NCI-H69 (cell line): ENCODE data around the gene VSIR.

Source experiments
- DNase-seq: peaks from one replicate; lab custom pipeline; 2025; lab: John Stamatoyannopoulos, UW

Gene VSIR

GRCh38 chr10:71782221-71782916 lies 9.0 kb upstream of the VSIR start:
- no peak for DNase-seq

GRCh38 chr10:71780719-71781118 lies 7.4 kb upstream of the VSIR start:
- DNase-seq, result peak; percentile 3

DNA sequence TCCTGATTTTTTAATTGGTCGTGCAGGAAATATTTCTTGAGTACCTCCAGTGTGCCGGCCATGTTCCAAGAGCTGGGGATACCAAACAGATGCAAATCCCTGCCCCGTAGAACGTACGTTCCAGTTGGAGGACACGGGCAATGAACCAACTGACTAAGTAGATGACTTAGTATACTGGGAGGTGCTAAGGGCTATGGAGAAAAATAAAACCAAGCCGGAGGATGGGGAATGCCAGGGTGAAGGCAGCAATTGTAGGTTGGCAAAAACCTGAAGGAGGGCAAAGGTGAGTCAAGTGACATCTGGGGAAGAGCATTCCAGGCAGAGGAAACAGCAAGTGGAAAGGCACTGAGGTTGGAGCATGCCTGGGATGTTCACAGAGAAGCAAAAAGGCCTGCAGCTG lies 6.8 kb upstream of the VSIR start:
- DNase-seq, result no peak

DNA sequence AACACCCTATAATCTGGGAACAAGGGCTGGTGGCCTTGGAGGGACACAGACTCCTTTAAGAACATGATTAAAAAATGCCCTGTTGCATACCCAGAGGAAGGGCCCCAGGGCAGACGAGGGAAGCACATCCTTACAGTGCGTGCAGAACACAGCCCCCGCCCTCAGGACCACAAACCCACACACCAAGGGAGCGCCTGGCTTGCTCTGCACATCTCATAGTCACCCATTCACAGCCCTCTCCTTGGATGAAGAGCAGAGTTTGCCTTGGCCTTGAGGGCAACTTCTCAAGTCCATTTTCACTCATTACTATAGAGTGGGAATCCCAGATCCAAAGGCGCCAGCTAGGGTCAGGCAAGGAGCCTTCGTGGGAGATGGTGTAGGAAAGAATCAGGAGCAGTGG lies 6.3 kb upstream of the VSIR start:
- no peak for DNase-seq

- DNase-seq, result no peak
These were observed 4.9 kb upstream of the VSIR start for GRCh38 chr10:71778071-71778825.

DNA sequence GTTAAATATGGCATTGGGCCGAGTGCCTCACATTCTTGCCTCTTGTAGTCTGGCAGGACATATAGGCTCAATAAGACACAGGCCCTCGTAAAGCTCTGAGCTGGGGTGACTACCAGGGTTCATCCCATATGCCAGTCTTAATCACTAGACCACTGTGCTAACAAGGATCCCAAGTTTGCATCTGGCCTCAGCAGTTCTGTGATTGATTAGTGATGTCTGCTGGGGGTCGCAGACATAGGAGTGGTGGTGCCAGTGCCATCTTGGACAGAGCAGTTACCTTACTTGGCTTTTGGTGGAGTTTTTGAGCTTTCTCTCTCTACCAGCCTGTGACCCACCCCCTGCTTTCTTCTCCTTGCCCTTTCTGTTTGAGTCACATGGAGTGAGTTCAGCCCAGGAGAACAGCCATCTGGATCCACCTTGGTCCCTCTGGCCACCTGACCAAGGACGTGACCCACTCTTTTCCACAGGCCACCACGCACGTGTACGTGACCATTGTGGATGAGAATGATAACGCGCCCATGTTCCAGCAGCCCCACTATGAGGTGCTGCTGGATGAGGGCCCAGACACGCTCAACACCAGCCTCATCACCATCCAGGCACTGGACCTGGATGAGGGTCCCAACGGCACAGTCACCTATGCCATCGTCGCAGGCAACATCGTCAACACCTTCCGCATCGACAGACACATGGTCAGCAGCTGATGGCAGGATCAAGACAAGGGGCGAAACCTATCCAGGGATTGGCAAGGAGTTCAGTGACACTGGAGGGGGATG lies 4.1 kb upstream of the VSIR start:
- DNase-seq, result no peak

DNA sequence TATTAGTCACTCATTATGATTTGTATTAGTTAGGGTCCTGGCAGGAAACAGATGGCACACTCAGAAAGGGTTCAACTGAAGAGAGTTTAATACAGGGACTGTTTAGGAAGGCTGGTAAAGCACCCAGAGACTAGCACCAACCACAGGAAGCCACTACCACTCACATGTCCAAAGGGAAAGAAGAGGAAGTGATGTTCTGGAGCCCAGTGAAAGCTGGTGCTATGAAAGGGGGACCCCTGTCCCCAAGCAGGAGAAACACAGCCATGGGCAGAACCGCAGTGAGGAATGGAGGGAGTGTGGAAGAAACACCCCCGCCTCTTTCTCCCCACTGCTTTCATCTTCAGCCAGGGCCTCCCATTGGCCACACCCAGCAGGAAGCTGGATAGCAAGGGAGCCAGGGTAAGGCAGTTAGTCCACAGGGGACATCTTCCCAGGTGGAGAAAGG lies 3.2 kb upstream of the VSIR start:
- DNase-seq, result peak; percentile 12

DNA sequence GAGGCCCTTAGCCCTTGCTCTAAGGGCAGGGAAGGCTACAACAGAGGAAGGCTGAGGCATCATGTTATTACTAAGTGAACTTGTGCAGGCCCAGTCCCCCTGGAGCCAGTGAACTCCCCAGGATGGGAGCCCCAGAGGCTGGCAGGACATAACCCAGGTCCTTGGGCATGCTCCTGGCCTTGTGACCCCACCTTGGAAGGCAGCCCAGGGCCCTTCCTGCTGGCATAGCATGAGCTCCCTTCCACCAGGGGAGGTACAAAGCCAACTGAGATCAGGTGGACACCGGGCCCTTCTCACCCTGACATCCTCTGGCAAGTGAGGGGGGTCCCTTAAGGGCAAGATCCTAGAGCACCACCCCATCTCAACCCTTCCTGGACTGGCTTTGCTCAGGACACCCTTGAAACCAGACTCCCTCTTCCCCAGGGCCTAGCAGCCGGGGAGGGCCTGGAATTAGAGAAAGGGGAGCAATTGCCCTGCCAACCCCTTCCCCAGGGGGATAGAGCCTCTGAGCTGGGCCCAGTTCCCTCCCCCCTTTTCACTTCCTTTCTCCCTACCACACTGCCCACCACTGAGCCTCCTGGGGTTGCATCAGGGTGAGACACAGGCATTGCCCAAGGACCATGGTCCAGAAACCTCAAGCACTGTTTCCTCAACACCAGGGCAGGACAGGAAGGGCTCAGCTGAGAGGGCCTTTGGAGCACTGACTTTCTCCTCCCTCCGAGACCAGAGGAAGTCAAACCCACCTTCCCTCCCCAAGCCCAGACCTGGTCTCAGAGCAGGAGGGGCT lies 1.8 kb upstream of the VSIR start:
- DNase-seq, result no peak

DNA sequence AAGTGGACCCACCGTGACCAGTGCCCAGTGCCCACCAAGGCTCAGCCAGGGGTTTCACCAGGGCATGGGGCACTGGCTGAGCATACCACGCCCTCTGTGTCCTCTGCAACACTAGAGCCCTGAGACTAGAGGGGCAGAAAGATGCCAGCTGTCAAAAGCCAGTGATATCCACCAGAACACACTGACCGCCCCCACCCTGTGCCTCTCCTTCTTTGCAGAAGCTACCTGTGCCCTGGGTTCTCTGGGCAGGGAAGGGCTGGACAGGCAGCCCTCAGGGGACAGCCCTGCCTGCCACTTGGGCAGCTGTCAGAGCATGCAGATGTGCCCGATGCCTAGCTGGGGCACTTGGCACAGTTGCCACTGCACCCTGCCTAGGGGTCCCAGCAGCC lies 494 bp downstream of the VSIR start:
- no peak for DNase-seq

GRCh38 chr10:71771821-71772617 lies 1.3 kb downstream of the VSIR start:
- DNase-seq, result peak; percentile 40

GRCh38 chr10:71771204-71771603 lies 2.1 kb downstream of the VSIR start:
- DNase-seq, result no peak

GRCh38 chr10:71770789-71771188 lies 2.5 kb downstream of the VSIR start:
- DNase-seq, result no peak

DNA sequence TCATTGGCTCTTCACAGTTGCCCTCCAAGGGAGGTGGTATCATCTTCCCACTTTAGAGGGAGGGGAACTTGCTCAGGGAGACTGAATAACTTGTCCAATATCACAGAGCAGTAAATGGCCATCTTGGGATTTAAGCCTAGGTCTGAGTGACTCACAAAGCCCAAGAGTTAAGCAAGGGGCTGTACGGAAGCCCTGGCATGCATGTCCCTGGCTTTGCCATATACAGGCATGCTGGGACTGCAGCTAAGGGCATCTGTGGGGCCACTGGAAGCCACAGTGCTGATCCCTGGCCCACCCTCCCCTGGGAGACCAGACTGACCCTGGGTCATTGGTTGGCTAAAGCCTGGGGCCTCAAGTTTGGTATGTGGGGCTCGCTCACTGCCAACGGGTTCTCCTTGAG lies 3.1 kb downstream of the VSIR start:
- DNase-seq, result no peak

- DNase-seq, result no peak
These were observed 4.0 kb downstream of the VSIR start for GRCh38 chr10:71769279-71769823.

GRCh38 chr10:71767420-71768035 lies 5.8 kb downstream of the VSIR start:
- peak; percentile 37 for DNase-seq

- DNase-seq, result peak; percentile 59
These were observed 6.5 kb downstream of the VSIR start for GRCh38 chr10:71766717-71767419.

DNA sequence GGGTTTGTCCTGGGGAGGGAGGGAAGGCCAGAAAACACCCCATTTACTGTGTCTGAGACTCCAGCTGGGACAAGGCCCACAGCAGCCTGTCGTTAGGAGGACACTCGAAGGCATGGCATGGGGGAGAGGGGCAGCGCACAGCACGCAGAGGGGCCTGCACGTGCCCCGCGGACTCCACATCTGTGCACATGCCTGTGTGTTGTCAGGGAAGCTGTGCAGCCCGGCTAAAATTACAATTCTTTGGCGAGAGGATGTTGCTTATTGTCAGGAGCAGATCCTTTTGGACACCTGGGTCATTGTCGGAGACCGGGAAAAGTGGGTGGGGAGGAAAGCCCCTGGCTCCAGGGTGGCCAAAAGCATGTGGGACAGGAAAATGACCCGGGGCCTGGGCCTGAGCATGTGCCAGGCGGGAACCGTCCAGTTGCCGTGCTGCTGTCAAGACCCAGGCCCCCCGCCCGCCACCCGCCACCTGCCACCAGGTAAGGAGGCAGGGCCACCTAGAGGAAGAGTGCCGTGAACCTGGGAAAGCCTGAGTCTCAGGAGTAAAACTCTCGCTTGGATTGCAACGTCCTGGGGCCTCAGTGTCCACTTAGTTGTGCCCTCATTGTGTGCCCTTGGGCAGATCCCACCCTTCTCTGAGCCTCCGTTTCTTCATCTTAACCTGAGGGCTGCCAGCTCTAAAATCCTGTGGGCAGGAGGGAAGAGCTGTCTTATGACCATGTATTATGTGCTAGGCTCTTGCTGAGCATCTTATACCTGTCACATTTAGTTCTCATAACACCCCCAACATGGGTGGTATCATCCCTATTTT lies 7.2 kb downstream of the VSIR start:
- DNase-seq, result no peak

GRCh38 chr10:71765176-71765904 lies 8.0 kb downstream of the VSIR start:
- DNase-seq, result no peak
